Keratinocyte (primary cell): ENCODE data around the gene TRAPPC2. TPM values are rescaled to one million over a fixed set of nuclear protein-coding genes. Genes with fewer than 3 reads are reported as not detected.
A peak's percentile ranks its signal among the peaks of the same experiment; 100 is the strongest.

Experiments
- DNase-seq: peaks from one replicate; pipeline ENCODE4 v3.0.0-alpha.2; 2011; ENCODE audit warnings: low read depth, missing footprints, low spot score
- FAIRE-seq: peaks from 2 replicates; lab custom pipeline; 2011; peaks lifted over from hg19 to GRCh38; lab: Jason Lieb, UNC
- H2AFZ ChIP-seq: 2 replicates; pipeline ENCODE4 v1.6.0; 2012; ENCODE audit warnings: low read length, control low read depth, inconsistent platforms; ENCODE audit not compliant: control insufficient read depth
- H3K27ac ChIP-seq: 2 replicates; pipeline ENCODE4 v1.5.1; 2011; ENCODE audit warnings: low read length; ENCODE audit not compliant: control insufficient read depth, insufficient read depth
- H3K27me3 ChIP-seq: 3 replicates; pipeline ENCODE4 v1.6.0; 2011; ENCODE audit warnings: low read length; ENCODE audit not compliant: control insufficient read depth, insufficient read depth; ENCODE audit errors: extremely low read depth
- H3K36me3 ChIP-seq, 2 experiments: 2 replicates in 1 of 2; 3 replicates in 1 of 2; pipeline ENCODE4 v1.5.1; 2011; ENCODE audit warnings: low read length in 2 of 2, mild to moderate bottlenecking in 1 of 2; ENCODE audit not compliant: control insufficient read depth in 2 of 2, insufficient read depth in 2 of 2; ENCODE audit errors: extremely low read depth in 1 of 2
- H3K4me1 ChIP-seq: 3 replicates; pipeline ENCODE4 v1.5.1; 2011; ENCODE audit warnings: low read length; ENCODE audit not compliant: control insufficient read depth, insufficient read depth; ENCODE audit errors: extremely low read depth
- H3K4me2 ChIP-seq: 3 replicates; pipeline ENCODE4 v1.6.0; 2011; ENCODE audit warnings: low read depth, low read length; ENCODE audit not compliant: control insufficient read depth, insufficient read depth; ENCODE audit errors: extremely low read depth
- H3K4me3 ChIP-seq, 3 experiments: fragments of 200-600 bp in 1 of 3; sonication (generic) in 1 of 3; 2 replicates in 2 of 3; 3 replicates in 1 of 3; pipeline ENCODE4 v1.5.1; 2011 to 2016; ENCODE audit warnings: low read length in 3 of 3, mild to moderate bottlenecking in 3 of 3, control low read depth in 2 of 3, inconsistent platforms in 1 of 3, low read depth in 1 of 3, mixed read lengths in 1 of 3, mixed run types in 1 of 3, moderate library complexity in 1 of 3; ENCODE audit not compliant: control insufficient read depth in 2 of 3, insufficient read depth in 2 of 3; ENCODE audit errors: extremely low read depth in 1 of 3
- H3K79me2 ChIP-seq: 2 replicates; pipeline ENCODE4 v1.6.0; 2012; ENCODE audit warnings: low read length; ENCODE audit not compliant: control insufficient read depth, insufficient read depth
- H3K9ac ChIP-seq: 3 replicates; pipeline ENCODE4 v1.6.0; 2011; ENCODE audit warnings: low read length; ENCODE audit not compliant: control insufficient read depth, insufficient read depth; ENCODE audit errors: extremely low read depth
- H3K9me1 ChIP-seq: 3 replicates; pipeline ENCODE4 v1.6.0; 2011; ENCODE audit warnings: low read length; ENCODE audit not compliant: control insufficient read depth, insufficient read depth; ENCODE audit errors: extremely low read depth
- H3K9me3 ChIP-seq: 2 replicates; pipeline ENCODE4 v1.5.1; 2012; ENCODE audit warnings: low read depth, low read length; ENCODE audit not compliant: control insufficient read depth
- H4K20me1 ChIP-seq: 3 replicates; pipeline ENCODE4 v1.6.0; 2011; ENCODE audit warnings: low read length; ENCODE audit not compliant: control insufficient read depth, insufficient read depth; ENCODE audit errors: extremely low read depth
- EZH2 ChIP-seq: IDR thresholded peaks from one replicate; pipeline ENCODE4 v1.6.1; 2012; ENCODE audit warnings: inconsistent platforms, mild to moderate bottlenecking, low read length, moderate library complexity
- dilution Hi-C: fragments of 300-500 bp; cut with MboI; formaldehyde crosslinking; loops from one replicate; pipeline ENCODE4 v1.7.0; 2020; ENCODE audit warnings: low sequenced_read_pairs; ENCODE audit not compliant: extremely low pct_ligation_motif_present
- polyA plus RNA-seq, 5 experiments: library from polyadenylated mRNA; depleted of rRNA in 3 of 5; stranded (reverse) in 3 of 5; stranded (forward) in 1 of 5; unstranded in 1 of 5; fragments of >200 nt; gene quantifications; 1 replicate in 1 of 5; 2 replicates in 3 of 5; 3 replicates in 1 of 5; pipeline versions ENCODE4 v1.2.1 to v1.2.3, GENCODE V29; 2011 to 2012; ENCODE audit warnings: missing spikeins in 2 of 5, low read depth in 1 of 5, low replicate concordance in 1 of 5
- TF ChIP-seq, protein P1 (sequence below), 3 experiments: IDR thresholded peaks in 1 of 3; conservative IDR thresholded peaks in 1 of 3; optimal IDR thresholded peaks in 1 of 3; 2 replicates in 2 of 3; 3 replicates in 1 of 3; pipeline versions ENCODE3 to v1.5.1; 2011; ENCODE audit warnings: low read length in 3 of 3, mild to moderate bottlenecking in 3 of 3, moderate library complexity in 2 of 3, control low read depth in 1 of 3, inconsistent platforms in 1 of 3; ENCODE audit not compliant: insufficient read depth in 2 of 3; ENCODE audit errors: extremely low read depth in 1 of 3

The TRAPPC2 gene
- polyA plus RNA-seq, 1 donor (not counting 4 experiments of a cell fraction or from before 2014, with no cell fraction given) = 19.0 TPM

DNA sequence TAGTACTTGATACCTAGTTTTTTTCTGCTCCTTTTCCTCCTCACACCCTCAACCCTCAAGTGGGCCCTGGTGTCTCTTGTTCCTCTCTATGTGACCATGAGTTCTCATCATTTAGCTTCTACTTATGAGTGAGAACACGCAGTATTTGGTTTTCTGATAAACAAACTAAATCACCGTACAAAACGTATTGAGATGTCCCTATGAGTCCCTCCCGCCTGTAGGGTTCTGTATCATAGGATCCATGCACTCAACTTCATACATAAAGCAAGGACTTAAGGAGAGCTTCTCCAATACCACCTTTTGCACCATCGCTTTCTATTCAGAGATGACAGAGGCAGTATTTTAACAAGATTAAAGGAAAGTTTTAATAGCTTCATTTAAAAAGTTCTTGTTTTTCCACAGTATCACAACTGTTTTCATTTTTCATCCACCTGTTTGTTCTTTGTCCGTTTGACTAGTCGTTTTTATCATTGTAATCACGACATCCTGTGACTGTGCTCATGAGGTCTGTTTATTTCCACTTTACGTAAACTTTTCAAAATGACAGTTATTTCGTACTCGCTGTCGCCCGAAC lies 45.9 kb downstream of the TRAPPC2 start:
- DNase-seq (no peak), FAIRE-seq (no peak)
- Histone ChIP-seq H3K9me3 (no peaks in the 10 kb centered on the region), H4K20me1 (no peaks in the 10 kb centered on the region), H3K27me3 (no peaks in the 10 kb centered on the region), H3K4me2 (peak overlapping the region; percentile 86), H2AFZ (peak overlapping the region; percentile 73), H3K9me1 (no peaks in the 10 kb centered on the region), H3K4me3 (peak overlapping the region; percentile 72 to 89 (median 77)), H3K27ac (peak overlapping the region; percentile 97), H3K4me1 (peaks cover 35% of the 10 kb centered on the region), H3K36me3 (no peaks in the 10 kb centered on the region), H3K79me2 (peaks cover 22% of the 10 kb centered on the region), H3K9ac (peak overlapping the region; percentile 98)
- TF ChIP-seq EZH2 = no peak
- TF ChIP-seq, protein P1, sequence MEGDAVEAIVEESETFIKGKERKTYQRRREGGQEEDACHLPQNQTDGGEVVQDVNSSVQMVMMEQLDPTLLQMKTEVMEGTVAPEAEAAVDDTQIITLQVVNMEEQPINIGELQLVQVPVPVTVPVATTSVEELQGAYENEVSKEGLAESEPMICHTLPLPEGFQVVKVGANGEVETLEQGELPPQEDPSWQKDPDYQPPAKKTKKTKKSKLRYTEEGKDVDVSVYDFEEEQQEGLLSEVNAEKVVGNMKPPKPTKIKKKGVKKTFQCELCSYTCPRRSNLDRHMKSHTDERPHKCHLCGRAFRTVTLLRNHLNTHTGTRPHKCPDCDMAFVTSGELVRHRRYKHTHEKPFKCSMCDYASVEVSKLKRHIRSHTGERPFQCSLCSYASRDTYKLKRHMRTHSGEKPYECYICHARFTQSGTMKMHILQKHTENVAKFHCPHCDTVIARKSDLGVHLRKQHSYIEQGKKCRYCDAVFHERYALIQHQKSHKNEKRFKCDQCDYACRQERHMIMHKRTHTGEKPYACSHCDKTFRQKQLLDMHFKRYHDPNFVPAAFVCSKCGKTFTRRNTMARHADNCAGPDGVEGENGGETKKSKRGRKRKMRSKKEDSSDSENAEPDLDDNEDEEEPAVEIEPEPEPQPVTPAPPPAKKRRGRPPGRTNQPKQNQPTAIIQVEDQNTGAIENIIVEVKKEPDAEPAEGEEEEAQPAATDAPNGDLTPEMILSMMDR (optimal IDR thresholded peaks at IDR 0.05 in 1 of 3, IDR thresholded peaks at IDR 0.05 in 1 of 3, conservative IDR thresholded peaks at IDR 0.05 in 1 of 3; ENCODE audit: extremely low read depth in 1 of 3, insufficient read depth in 2 of 3, low read length in 3 of 3) = no peak
- dilution Hi-C loops = no loop called here

DNA sequence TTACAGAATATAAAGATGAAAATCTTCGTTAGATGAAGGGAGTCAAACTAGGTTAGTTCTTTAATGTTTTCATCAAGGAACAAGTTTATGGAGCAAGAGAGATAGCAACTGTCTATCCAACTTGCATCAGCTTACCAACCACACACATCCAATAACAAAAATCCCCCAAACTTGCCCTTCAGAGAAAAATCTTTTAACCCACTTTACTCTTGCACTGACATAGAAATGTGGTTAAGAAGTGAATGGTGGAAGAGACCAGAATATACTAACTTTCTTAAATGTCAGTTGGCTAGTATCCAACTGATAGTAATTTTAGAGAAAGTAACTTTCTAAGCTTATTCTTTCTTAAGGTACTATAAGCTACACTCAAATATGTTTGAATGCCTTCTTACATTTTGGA lies 47.2 kb downstream of the TRAPPC2 start:
- Histone ChIP-seq H3K9ac (no peak overlapping the region), H3K9me1 (no peaks in the 10 kb centered on the region), H4K20me1 (no peaks in the 10 kb centered on the region), H3K79me2 (peaks cover 22% of the 10 kb centered on the region), H3K4me1 (peaks cover 22% of the 10 kb centered on the region), H3K27me3 (no peaks in the 10 kb centered on the region), H2AFZ (no peak overlapping the region), H3K4me3 (no peak overlapping the region), H3K27ac (no peak overlapping the region), H3K9me3 (no peaks in the 10 kb centered on the region), H3K4me2 (no peak overlapping the region), H3K36me3 (no peaks in the 10 kb centered on the region)
- TF ChIP-seq, protein P1 (optimal IDR thresholded peaks at IDR 0.05 in 1 of 3, IDR thresholded peaks at IDR 0.05 in 1 of 3, conservative IDR thresholded peaks at IDR 0.05 in 1 of 3; ENCODE audit: extremely low read depth in 1 of 3, insufficient read depth in 2 of 3, low read length in 3 of 3) = no peak
- no peak for TF ChIP-seq EZH2
- dilution Hi-C loops = no loop called here
- no peak for FAIRE-seq
- DNase-seq = no peak
